Astrocyte (in vitro differentiated cells and primary cell): Measurements from ENCODE around the gene ZSWIM3. TPM values are rescaled to one million over a fixed set of nuclear protein-coding genes. Genes with fewer than 3 reads are reported as not detected.

Source experiments
- DNase-seq: peaks from one replicate; pipeline ENCODE4 v3.0.0-alpha.2; 2010; ENCODE audit warnings: low read depth
- FAIRE-seq: peaks from 2 replicates; lab custom pipeline; 2011; peaks lifted over from hg19 to GRCh38; lab: Jason Lieb, UNC
- H2AFZ ChIP-seq: 2 replicates; pipeline ENCODE4 v1.6.0; 2012; ENCODE audit warnings: low read depth, low read length, inconsistent platforms
- H3K27ac ChIP-seq: 2 replicates; pipeline ENCODE4 v1.5.1; 2011; ENCODE audit warnings: low read depth, low read length, inconsistent platforms
- H3K27me3 ChIP-seq: 2 replicates; pipeline ENCODE4 v1.6.0; 2011; ENCODE audit warnings: low read length, inconsistent platforms; ENCODE audit not compliant: insufficient read depth
- H3K36me3 ChIP-seq: 2 replicates; pipeline ENCODE4 v1.5.1; 2011; ENCODE audit warnings: low read length, inconsistent platforms; ENCODE audit not compliant: insufficient read depth
- H3K4me1 ChIP-seq: 2 replicates; pipeline ENCODE4 v1.5.1; 2011; ENCODE audit warnings: low read length, inconsistent platforms; ENCODE audit not compliant: insufficient read depth
- H3K4me2 ChIP-seq: 2 replicates; pipeline ENCODE4 v1.6.0; 2012; ENCODE audit warnings: low read length, inconsistent platforms
- H3K4me3 ChIP-seq: 2 replicates; pipeline ENCODE4 v1.5.1; 2011; ENCODE audit warnings: low read depth, mild to moderate bottlenecking, low read length, inconsistent platforms; ENCODE audit not compliant: insufficient read depth
- H3K79me2 ChIP-seq: 2 replicates; pipeline ENCODE4 v1.6.0; 2012; ENCODE audit warnings: mild to moderate bottlenecking, low read length, inconsistent platforms; ENCODE audit not compliant: insufficient read depth
- H3K9ac ChIP-seq: 2 replicates; pipeline ENCODE4 v1.6.0; 2012; ENCODE audit warnings: mild to moderate bottlenecking, low read length, inconsistent platforms
- H3K9me3 ChIP-seq: 2 replicates; pipeline ENCODE4 v1.5.1; 2012; ENCODE audit warnings: low read depth, mild to moderate bottlenecking, low read length, inconsistent platforms; ENCODE audit not compliant: insufficient read depth
- H4K20me1 ChIP-seq: 2 replicates; pipeline ENCODE4 v1.6.0; 2012; ENCODE audit warnings: low read length, inconsistent platforms; ENCODE audit not compliant: insufficient read depth
- H3K27ac Mint-ChIP-seq: one replicate; pipeline ENCODE4 v1.8.0; 2021; ENCODE audit warnings: mild to moderate bottlenecking, mixed read lengths; ENCODE audit not compliant: unreplicated experiment
- H3K27me3 Mint-ChIP-seq: one replicate; pipeline ENCODE4 v1.8.0; 2021; ENCODE audit warnings: low read depth, mixed read lengths; ENCODE audit not compliant: unreplicated experiment
- H3K36me3 Mint-ChIP-seq: one replicate; pipeline ENCODE4 v1.8.0; 2021; ENCODE audit warnings: low read depth, mixed read lengths; ENCODE audit not compliant: unreplicated experiment
- H3K4me1 Mint-ChIP-seq: one replicate; pipeline ENCODE4 v1.8.0; 2021; ENCODE audit warnings: low read depth, mixed read lengths; ENCODE audit not compliant: unreplicated experiment
- H3K4me3 Mint-ChIP-seq: one replicate; pipeline ENCODE4 v1.8.0; 2021; ENCODE audit warnings: mild to moderate bottlenecking, moderate library complexity, mixed read lengths; ENCODE audit not compliant: unreplicated experiment
- H3K9me3 Mint-ChIP-seq: one replicate; pipeline ENCODE4 v1.8.0; 2021; ENCODE audit warnings: mild to moderate bottlenecking, mixed read lengths; ENCODE audit not compliant: unreplicated experiment
- CTCF ChIP-seq: IDR thresholded peaks from 2 replicates; pipeline ENCODE4 v1.5.1; 2011; ENCODE audit warnings: low read depth, mild to moderate bottlenecking, inconsistent platforms, low read length, moderate library complexity; ENCODE audit not compliant: insufficient read depth
- EZH2 ChIP-seq: IDR thresholded peaks from 2 replicates; pipeline ENCODE4 v1.6.1; 2012; ENCODE audit warnings: mild to moderate bottlenecking, low read length, inconsistent platforms; ENCODE audit not compliant: insufficient read depth
- total RNA-seq: library from RNA; stranded (reverse); gene quantifications from 2 replicates; pipeline ENCODE4 v1.2.1, GENCODE V29; 2021

ZSWIM3 gene
- total RNA-seq, 1 donor from 2014 or later, result 4.7 TPM

- Histone ChIP-seq H3K4me1 (no peaks in the 10 kb centered on the region), H2AFZ (no peak overlapping the region), H3K4me3 (no peak overlapping the region), H3K27me3 (no peaks in the 10 kb centered on the region), H3K4me2 (no peak overlapping the region), H3K27ac (no peak overlapping the region), H3K9me3 (no peaks in the 10 kb centered on the region), H3K79me2 (no peaks in the 10 kb centered on the region), H3K36me3 (peaks cover 24% of the 10 kb centered on the region), H4K20me1 (peaks cover 17% of the 10 kb centered on the region), H3K9ac (no peak overlapping the region)
- Mint-ChIP-seq H3K4me3 (no peak overlapping the region), H3K27ac (no peak overlapping the region), H3K9me3 (no peaks in the 10 kb centered on the region), H3K4me1 (peaks cover 4% of the 10 kb centered on the region), H3K36me3 (peaks cover 23% of the 10 kb centered on the region), H3K27me3 (no peaks in the 10 kb centered on the region)
- no peak for DNase-seq
- TF ChIP-seq EZH2 (no peak), CTCF (no peak)
- FAIRE-seq, result no peak
Measured at GRCh38 chr20:45841407-45842129, 15.8 kb upstream of the ZSWIM3 start.

- Histone ChIP-seq H3K27ac (no peak overlapping the region), H3K4me2 (no peak overlapping the region), H3K9me3 (no peaks in the 10 kb centered on the region), H3K36me3 (peaks cover 21% of the 10 kb centered on the region), H3K4me3 (no peak overlapping the region), H4K20me1 (peaks cover 12% of the 10 kb centered on the region), H3K9ac (no peak overlapping the region), H3K27me3 (no peaks in the 10 kb centered on the region), H3K4me1 (no peaks in the 10 kb centered on the region), H3K79me2 (no peaks in the 10 kb centered on the region), H2AFZ (no peak overlapping the region)
- H3K36me3 Mint-ChIP-seq, result peaks cover 20% of the 10 kb centered on the region
- FAIRE-seq (no peak), DNase-seq (no peak)
- no peaks in the 10 kb centered on the region for H3K27me3 Mint-ChIP-seq
- H3K4me1 Mint-ChIP-seq, result no peaks in the 10 kb centered on the region
- H3K4me3 Mint-ChIP-seq, result no peak overlapping the region
- H3K9me3 Mint-ChIP-seq, result no peaks in the 10 kb centered on the region
- no peak for TF ChIP-seq CTCF
- TF ChIP-seq EZH2, result no peak
- no peak overlapping the region for H3K27ac Mint-ChIP-seq
Measured at GRCh38 chr20:45842169-45842812, 15.1 kb upstream of the ZSWIM3 start.

GRCh38 chr20:45843506-45843905 lies 13.9 kb upstream of the ZSWIM3 start:
- H3K9me3 Mint-ChIP-seq, result no peaks in the 10 kb centered on the region
- no peak overlapping the region for H3K4me3 ChIP-seq
- no peaks in the 10 kb centered on the region for H3K9me3 ChIP-seq
- no peaks in the 10 kb centered on the region for H3K4me1 ChIP-seq
- H3K4me1 Mint-ChIP-seq, result no peaks in the 10 kb centered on the region
- H3K79me2 ChIP-seq, result no peaks in the 10 kb centered on the region
- no peak overlapping the region for H2AFZ ChIP-seq
- H3K27me3 ChIP-seq, result no peaks in the 10 kb centered on the region
- peaks cover 20% of the 10 kb centered on the region for H3K36me3 Mint-ChIP-seq
- H3K27ac ChIP-seq, result no peak overlapping the region
- peaks cover 21% of the 10 kb centered on the region for H3K36me3 ChIP-seq
- peaks cover 12% of the 10 kb centered on the region for H4K20me1 ChIP-seq
- no peak overlapping the region for H3K27ac Mint-ChIP-seq
- no peak overlapping the region for H3K4me3 Mint-ChIP-seq
- FAIRE-seq (no peak), DNase-seq (no peak)
- H3K9ac ChIP-seq, result no peak overlapping the region
- TF ChIP-seq EZH2, result no peak
- TF ChIP-seq CTCF, result no peak
- H3K4me2 ChIP-seq, result no peak overlapping the region
- H3K27me3 Mint-ChIP-seq, result no peaks in the 10 kb centered on the region
